GM13976 (cell line): ENCODE measurements around the gene SRD5A2.

Experiments used
- DNase-seq: peaks from one replicate; pipeline ENCODE4 v3.0.0; 2012; ENCODE audit warnings: low spot score
- CTCF ChIP-seq: IDR thresholded peaks from 2 replicates; pipeline ENCODE4 v1.5.1; 2012; ENCODE audit warnings: borderline replicate concordance, mild to moderate bottlenecking; ENCODE audit not compliant: insufficient read depth; ENCODE audit errors: extremely low read depth, missing control alignments, control extremely low read depth
- in situ Hi-C: fragments of 300-500 bp; cut with MboI; formaldehyde crosslinking; loops from one replicate; pipeline ENCODE4 v1.12.0; 2022; ENCODE audit warnings: low sequenced_read_pairs, mixed read lengths, inconsistent platforms; ENCODE audit not compliant: unreplicated experiment

The SRD5A2 gene

GRCh38 chr2:31580321-31581117, at the start of gene SRD5A2:
SRD5A2 (minus strand) TSS chr2:31580938; CDS start chr2:31580900, 38 bp downstream.
- TF ChIP-seq CTCF, result no peak
- no peak for DNase-seq
- in situ Hi-C loops, result no loop called here

- no peak for TF ChIP-seq CTCF
- DNase-seq, result no peak
- in situ Hi-C loops, result no loop called here
Observed at GRCh38 chr2:31606509-31606908, 25.8 kb upstream of the SRD5A2 start.

GRCh38 chr2:31598694-31599093, 18.0 kb upstream of the SRD5A2 start:
- in situ Hi-C loops, result no loop called here
- no peak for DNase-seq
- no peak for TF ChIP-seq CTCF

- in situ Hi-C loops, result no loop called here
- TF ChIP-seq CTCF, result no peak
- DNase-seq, result no peak
Observed at GRCh38 chr2:31586230-31586629, 5.5 kb upstream of the SRD5A2 start.

GRCh38 chr2:31581124-31581795, 522 bp upstream of the SRD5A2 start:
- TF ChIP-seq CTCF, result no peak
- in situ Hi-C loops, result no loop called here
- no peak for DNase-seq

- no peak for TF ChIP-seq CTCF
- in situ Hi-C loops, result no loop called here
- DNase-seq, result no peak
Observed at GRCh38 chr2:31579996-31580320, 780 bp downstream of the SRD5A2 start.

- TF ChIP-seq CTCF, result no peak
- in situ Hi-C loops, result no loop called here
- DNase-seq, result no peak
Observed at GRCh38 chr2:31578316-31578715, 2.4 kb downstream of the SRD5A2 start.
